HepG2 (cell line): Measurements from ENCODE around the gene ELL. TPM values are rescaled to one million over a fixed set of nuclear protein-coding genes. Genes with fewer than 3 reads are reported as not detected.

Experiments used
- ATAC-seq: fragments of 200-7000 bp; cut with Tn5 transposase; 3 replicates; pipeline ENCODE4 v1.9.1; 2020; ENCODE audit warnings: mild to moderate bottlenecking, moderate library complexity
- BruUV-seq: library from RNA; stranded (reverse); fragments of 400-500 nt; replicated peaks from 2 replicates; lab custom pipeline; 2021; lab: Mats Ljungman, UMichigan
- CTCF ChIA-PET: fragments of 300-600 bp; formaldehyde crosslinking; extraction: SDS; loops from one replicate; lab custom pipeline; 2021; ENCODE audit warnings: low total read pairs, inconsistent platforms, low intra/inter-chr PET ratio; lab: Yijun Ruan, JAX
- POLR2A ChIA-PET: fragments of 350-600 bp; sonication (Branson Sonifier 250); formaldehyde crosslinking; loops from one replicate; lab custom pipeline; 2020; ENCODE audit warnings: antibody characterized with exemption, inconsistent platforms; lab: Yijun Ruan, JAX
- DNase-seq: peaks from one replicate; pipeline ENCODE4 v3.0.0-alpha.2; 2015; ENCODE audit warnings: low spot score
- FAIRE-seq: peaks from 3 replicates; lab custom pipeline; 2011; peaks lifted over from hg19 to GRCh38; lab: Jason Lieb, UNC
- H2AFZ ChIP-seq: one replicate; pipeline ENCODE4 v1.6.1; 2011; ENCODE audit warnings: low read length, inconsistent platforms
- H3K27ac ChIP-seq: fragments of 300-600 bp; 3 replicates; pipeline ENCODE4 v1.8.0; 2011; ENCODE audit warnings: mixed run types, mild to moderate bottlenecking, mixed read lengths, low read length, inconsistent platforms; ENCODE audit not compliant: insufficient read depth; ENCODE audit errors: extremely low read length
- H3K27me3 ChIP-seq, 2 experiments: fragments of 200-600 bp in 1 of 2; 2 replicates in 1 of 2; 3 replicates in 1 of 2; pipeline versions ENCODE4 v1.6.0 to v1.8.0; 2011; ENCODE audit warnings: low read length in 2 of 2, mild to moderate bottlenecking in 2 of 2, moderate library complexity in 2 of 2, inconsistent platforms in 1 of 2; ENCODE audit not compliant: insufficient read depth in 2 of 2, control insufficient read depth in 1 of 2
- H3K36me3 ChIP-seq, 2 experiments: fragments of 200-600 bp in 1 of 2; replicated peaks in 1 of 2; 2 replicates in 1 of 2; 3 replicates in 1 of 2; pipeline versions ENCODE4 v1.5.1 to v1.8.0; 2011; ENCODE audit warnings: low read length in 2 of 2, inconsistent platforms in 1 of 2; ENCODE audit not compliant: insufficient read depth in 2 of 2, control insufficient read depth in 1 of 2
- H3K4me1 ChIP-seq: 2 replicates; pipeline ENCODE4 v1.5.1; 2012; ENCODE audit warnings: low read length, inconsistent platforms; ENCODE audit not compliant: insufficient read depth
- H3K4me2 ChIP-seq: 2 replicates; pipeline ENCODE4 v1.6.0; 2011; ENCODE audit warnings: low read depth, low read length, inconsistent platforms
- H3K4me3 ChIP-seq, 3 experiments: fragments of 200-600 bp in 1 of 3; sonication (generic), shearing (Covaris generic) in 1 of 3; replicated peaks in 1 of 3; 2 replicates each; pipeline ENCODE4 v1.5.1; 2011 to 2016; ENCODE audit warnings: low read length in 3 of 3, inconsistent platforms in 2 of 3, low read depth in 2 of 3, mild to moderate bottlenecking in 2 of 3, control low read depth in 1 of 3, mixed read lengths in 1 of 3; ENCODE audit not compliant: insufficient read depth in 1 of 3
- H3K79me2 ChIP-seq: one replicate; pipeline ENCODE4 v1.6.1; 2011; ENCODE audit warnings: low read length, inconsistent platforms; ENCODE audit not compliant: insufficient read depth
- H3K9ac ChIP-seq: 2 replicates; pipeline ENCODE4 v1.6.0; 2011; ENCODE audit warnings: mild to moderate bottlenecking, low read depth, low read length, inconsistent platforms; ENCODE audit not compliant: insufficient read depth
- H3K9me3 ChIP-seq: 2 replicates; pipeline ENCODE4 v1.5.1; 2012; ENCODE audit warnings: mild to moderate bottlenecking, low read length
- H4K20me1 ChIP-seq: 2 replicates; pipeline ENCODE4 v1.6.0; 2011; ENCODE audit warnings: inconsistent platforms, mild to moderate bottlenecking, low read length, moderate library complexity; ENCODE audit not compliant: insufficient read depth
- FOXJ3 ChIP-seq: sonication (generic); formaldehyde crosslinking; IDR thresholded peaks from 2 replicates; pipeline ENCODE4 v1.4.0; 2020; ENCODE audit warnings: missing genetic modification reagents, mild to moderate bottlenecking, borderline replicate concordance
- GTF3A ChIP-seq: sonication (generic); formaldehyde crosslinking; conservative IDR thresholded peaks from 2 replicates; pipeline ENCODE4 v1.4.0; 2020; ENCODE audit warnings: mild to moderate bottlenecking, missing genetic modification reagents
- KDM2A ChIP-seq: sonication (generic); formaldehyde crosslinking; IDR thresholded peaks from 2 replicates; pipeline ENCODE4 v1.4.0; 2020; ENCODE audit warnings: low read depth, missing genetic modification reagents, borderline replicate concordance
- NR1H2 ChIP-seq: sonication (generic); formaldehyde crosslinking; IDR thresholded peaks from 2 replicates; pipeline ENCODE4 v1.8.1; 2022; ENCODE audit warnings: low read depth, missing genetic modification reagents, borderline replicate concordance
- PPARG ChIP-seq: conservative IDR thresholded peaks from 2 replicates; pipeline ENCODE4 v1.6.1; 2016; ENCODE audit warnings: missing biosample characterization, missing genetic modification reagents
- SRSF4 ChIP-seq: fragments of 200-400 bp; formaldehyde crosslinking; IDR thresholded peaks from one replicate; pipeline ENCODE4 v1.6.1; 2018; ENCODE audit warnings: mild to moderate bottlenecking, low read depth, low read length, moderate library complexity; ENCODE audit not compliant: poor library complexity, severe bottlenecking
- ZNF138 ChIP-seq: sonication (generic); formaldehyde crosslinking; IDR thresholded peaks from 2 replicates; pipeline ENCODE4 v1.5.0; 2020; ENCODE audit warnings: mild to moderate bottlenecking, low read depth, missing genetic modification reagents
- ZNF207 ChIP-seq: fragments of 450-650 bp; IDR thresholded peaks from 2 replicates; pipeline ENCODE4 v1.6.1; 2016; ENCODE audit warnings: antibody characterized with exemption, borderline replicate concordance
- ZNF441 ChIP-seq: sonication (generic); formaldehyde crosslinking; IDR thresholded peaks from 2 replicates; pipeline ENCODE4 v1.7.0; 2021; ENCODE audit warnings: missing genetic modification reagents, borderline replicate concordance
- ZNF572 ChIP-seq: sonication (generic); formaldehyde crosslinking; IDR thresholded peaks from 2 replicates; pipeline ENCODE4 v1.5.1; 2020; ENCODE audit warnings: mild to moderate bottlenecking, missing genetic modification reagents
- ZNF598 ChIP-seq: sonication (generic); formaldehyde crosslinking; IDR thresholded peaks from 2 replicates; pipeline ENCODE4 v1.5.1; 2020; ENCODE audit warnings: mild to moderate bottlenecking, missing genetic modification reagents, borderline replicate concordance
- WGBS: methylation state at CpG from one replicate; pipeline ENCODE4 v1.1.6; 2017; ENCODE audit warnings: low lambda C conversion rate; 5-methylcytosine and 5-hydroxymethylcytosine counted together
- in situ Hi-C: cut with HindIII; loops from 2 replicates; pipeline ENCODE4 v1.10.0; 2017; ENCODE audit warnings: low pct_unique_long_range_greater_than_20kb; ENCODE audit not compliant: extremely low pct_ligation_motif_present
- intact Hi-C: fragments of 100-400 bp; cut with micrococcal nuclease; formaldehyde crosslinking; loops from one replicate; pipeline ENCODE4 v1.10.0; 2022; ENCODE audit not compliant: unreplicated experiment
- polyA plus RNA-seq, 8 experiments: library from polyadenylated mRNA; depleted of rRNA in 3 of 8; stranded (reverse) in 7 of 8; unstranded in 1 of 8; fragments of >200 nt; fragmentation: Illumina TruSeq in 4 of 8; extraction: Trizol in 4 of 8; gene quantifications; 2 replicates each; pipeline versions ENCODE4 v1.2.1 to v1.2.3, GENCODE V29; 2011 to 2016; ENCODE audit warnings: low read depth in 4 of 8, missing spikeins in 1 of 8, mixed read lengths in 1 of 8; ENCODE audit not compliant: insufficient read depth in 1 of 8
- total RNA-seq, 5 experiments: library from RNA; depleted of rRNA; stranded (reverse); fragments of >200 nt; fragmentation: Illumina TruSeq; extraction: Trizol; gene quantifications; 2 replicates each; pipeline ENCODE4 v1.2.3, GENCODE V29; 2016; ENCODE audit warnings: low read depth in 1 of 5

ELL gene
- total and polyA plus RNA-seq, 2 of the 13 experiments (the other 11 are each of a cell fraction or from before 2014, with no cell fraction given) = 3.7 to 5.4 TPM

DNA sequence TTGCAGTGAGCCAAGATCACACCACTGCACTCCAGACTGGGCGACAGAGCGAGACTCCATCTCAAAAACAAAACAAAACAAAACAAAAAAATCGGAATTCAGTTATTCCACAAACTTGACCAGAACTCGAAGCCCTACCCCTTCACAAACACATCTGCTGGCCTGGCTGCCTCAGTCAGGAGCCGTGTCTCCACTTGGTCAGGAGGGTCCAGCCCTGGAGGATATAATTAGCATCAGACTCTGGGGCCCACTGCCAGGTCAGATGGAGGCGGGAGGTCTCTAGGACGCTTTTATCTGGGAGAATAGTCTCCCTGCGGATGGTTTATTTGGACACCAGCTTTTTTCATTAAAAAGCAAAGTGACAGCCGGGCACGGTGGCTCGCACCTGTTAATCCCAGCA, 8.0 kb downstream of the ELL start:
- peaks cover 33% of the 10 kb centered on the region; the same call in 1 of the 2 replicates for H4K20me1 ChIP-seq
- no peak for TF ChIP-seq KDM2A (CRISPR knock-in tag)
- no peak for TF ChIP-seq PPARG
- TF ChIP-seq, all 625 proteins: peak for 0
- intact Hi-C loops (no loop called here), in situ Hi-C loops (no loop called here)
- no peaks in the 10 kb centered on the region for H3K9me3 ChIP-seq
- H2AFZ ChIP-seq = no peak overlapping the region
- H3K36me3 ChIP-seq = no peaks in the 10 kb centered on the region; a peak in 1 of 5 replicates
- H3K4me2 ChIP-seq = peak overlapping the region; percentile 53
- no peaks in the 10 kb centered on the region for H3K27me3 ChIP-seq
- peaks cover 96% of the 10 kb centered on the region for H3K4me1 ChIP-seq
- peak overlapping the region; percentile 94 for H3K27ac ChIP-seq
- BruUV-seq = no TSS peak
- ATAC-seq = no peak
- WGBS = 76% methylated on average over 11 of the region's 11 CpGs
- peak overlapping the region in 1 of 3 experiments; percentile 25; a peak in 1 of 6 replicates for H3K4me3 ChIP-seq
- no peak for FAIRE-seq
- no peak overlapping the region for H3K9ac ChIP-seq
- H3K79me2 ChIP-seq = peaks cover 87% of the 10 kb centered on the region
- no peak for DNase-seq
- POLR2A ChIA-PET = interaction anchor here (0.8 to 1.7 kb wide), 4 partner anchors 9 to 74 kb away, joined by 3 to 14 read pairs (median 8); no protein-coding TSS in a partner anchor
- CTCF ChIA-PET = no interaction called here

DNA sequence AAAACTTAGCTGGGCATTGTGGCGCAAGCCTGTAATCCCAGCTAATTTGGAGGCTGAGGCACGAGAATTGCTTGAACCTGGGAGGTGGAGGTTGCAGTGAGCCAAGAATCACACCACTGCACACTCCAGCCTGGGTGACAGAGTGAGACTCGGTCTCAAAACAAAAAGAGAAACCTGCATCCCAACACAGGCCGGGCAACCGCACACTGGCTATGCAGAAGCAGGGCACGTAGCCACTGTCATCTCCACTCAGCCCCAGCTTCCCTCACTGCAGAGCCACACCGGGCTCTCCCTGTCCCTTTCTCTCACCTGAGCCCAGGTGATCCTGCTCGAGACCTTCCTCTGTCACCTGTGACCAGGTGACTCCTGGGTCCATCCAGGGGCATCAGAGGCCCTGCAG, 11.7 kb downstream of the ELL start:
- CTCF ChIA-PET = interaction anchor here (1.3 kb wide), 1 partner anchor 40 kb away, joined by 7 read pairs; no protein-coding TSS in a partner anchor
- no peak overlapping the region for H3K27ac ChIP-seq
- no peak for FAIRE-seq

More for the DNA sequence above, 11.7 kb downstream of the ELL start:
- H3K9ac ChIP-seq = no peak overlapping the region
- no peak for TF ChIP-seq FOXJ3
- no peak for TF ChIP-seq ZNF207
- no peak for TF ChIP-seq SRSF4
- TF ChIP-seq ZNF572 = no peak
- TF ChIP-seq GTF3A (CRISPR knock-in tag) = no peak
- TF ChIP-seq ZNF598 (CRISPR knock-in tag) = no peak
- no peak for TF ChIP-seq ZNF138 (CRISPR knock-in tag)
- TF ChIP-seq ZNF441 (CRISPR knock-in tag) = no peak
- no peak for TF ChIP-seq NR1H2 (CRISPR knock-in tag)
- no peaks in the 10 kb centered on the region for H3K9me3 ChIP-seq
- DNase-seq (no peak), ATAC-seq (no peak)
- in situ Hi-C loops (no loop called here), intact Hi-C loops (no loop called here)
- H3K4me3 ChIP-seq = no peak overlapping the region
- POLR2A ChIA-PET = interaction anchor here (2.4 kb wide), 1 partner anchor 9 kb away, joined by 7 read pairs; no protein-coding TSS in a partner anchor
- H2AFZ ChIP-seq = no peak overlapping the region
- H3K36me3 ChIP-seq = no peaks in the 10 kb centered on the region; a peak in 1 of 5 replicates
- H3K4me1 ChIP-seq = peaks cover 96% of the 10 kb centered on the region
- H3K4me2 ChIP-seq = no peak overlapping the region
- WGBS = 96% methylated on average over 6 of the region's 8 CpGs
- no peaks in the 10 kb centered on the region for H3K27me3 ChIP-seq
- no TSS peak for BruUV-seq
- H3K79me2 ChIP-seq = peaks cover 88% of the 10 kb centered on the region
- peaks cover 54% of the 10 kb centered on the region for H4K20me1 ChIP-seq
